H1 (cell line): ENCODE data around the gene STXBP2. TPM values are rescaled to one million over a fixed set of nuclear protein-coding genes. Genes with fewer than 3 reads are reported as not detected.

ENCODE experiments used
- CEBPB ChIP-seq: IDR thresholded peaks from 2 replicates; pipeline ENCODE4 v1.6.1; 2012; ENCODE audit warnings: low read depth, low read length
- CREB1 ChIP-seq: IDR thresholded peaks from 2 replicates; pipeline ENCODE4 v1.6.1; 2012; ENCODE audit warnings: inconsistent platforms
- CTBP2 ChIP-seq: IDR thresholded peaks from 2 replicates; pipeline ENCODE4 v1.7.0; 2011; ENCODE audit warnings: borderline replicate concordance, mild to moderate bottlenecking, moderate library complexity, mixed read lengths, low read length; ENCODE audit not compliant: insufficient read depth, insufficient read length
- KDM5A ChIP-seq: fragments of 200-600 bp; IDR thresholded peaks from 2 replicates; pipeline ENCODE4 v1.7.1; 2012; ENCODE audit warnings: mild to moderate bottlenecking, low read length, inconsistent platforms, mixed read lengths
- POU5F1 ChIP-seq: IDR thresholded peaks from 2 replicates; pipeline ENCODE4 v1.6.1; 2011; ENCODE audit warnings: low read depth, mild to moderate bottlenecking, low read length, moderate library complexity
- RAD21 ChIP-seq, 2 experiments: IDR thresholded peaks in 1 of 2; conservative IDR thresholded peaks in 1 of 2; 2 replicates each; pipeline ENCODE4 v1.6.1; 2011; ENCODE audit warnings: low read depth in 2 of 2, low read length in 2 of 2, improper control_type of control experiment in 1 of 2, inconsistent platforms in 1 of 2, mild to moderate bottlenecking in 1 of 2, moderate library complexity in 1 of 2
- RNF2 ChIP-seq: fragments of 200-900, 300-1000 bp; sonication (generic); IDR thresholded peaks from 2 replicates; pipeline ENCODE4 v1.7.1; 2016; ENCODE audit warnings: borderline replicate concordance, low read depth, mild to moderate bottlenecking, antibody characterized with exemption, low read length; ENCODE audit not compliant: poor library complexity, severe bottlenecking; ENCODE audit errors: missing control alignments
- SIN3A ChIP-seq, 2 experiments: IDR thresholded peaks in 1 of 2; conservative IDR thresholded peaks in 1 of 2; 2 replicates each; pipeline ENCODE4 v1.6.1; 2011 to 2012; ENCODE audit warnings: low read length in 2 of 2, improper control_type of control experiment in 1 of 2, low read depth in 1 of 2, mild to moderate bottlenecking in 1 of 2
- SP1 ChIP-seq: IDR thresholded peaks from 2 replicates; pipeline ENCODE4 v1.6.1; 2011; ENCODE audit warnings: low read depth, low read length
- SRF ChIP-seq: IDR thresholded peaks from 2 replicates; pipeline ENCODE4 v1.6.1; 2011; ENCODE audit warnings: mild to moderate bottlenecking, low read depth, low read length, moderate library complexity
- YY1 ChIP-seq: IDR thresholded peaks from 2 replicates; pipeline ENCODE4 v1.6.1; 2011; ENCODE audit warnings: low read depth, mild to moderate bottlenecking, low read length
- polyA plus RNA-seq, 7 experiments: library from polyadenylated mRNA; depleted of rRNA in 3 of 7; stranded (reverse) in 5 of 7; unstranded in 2 of 7; fragments of >200 nt in 5 of 7; fragments of 200-250 nt in 2 of 7; gene quantifications; 1 replicate in 5 of 7; 2 replicates in 1 of 7; 4 replicates in 1 of 7; pipeline versions ENCODE4 v1.2.1 to v1.2.3, GENCODE V29; 2011 to 2013; ENCODE audit warnings: missing spikeins in 2 of 7, mixed read lengths in 2 of 7
- total RNA-seq: library from RNA; stranded (reverse); fragmentation: NEBNext Ultra II Directional; extraction: Animal tissue kit (Norgen Biotek cat#: 25700); gene quantifications from 2 replicates; pipeline ENCODE4 v1.2.1, GENCODE V29; 2021
- TF ChIP-seq, protein P1 (sequence below): IDR thresholded peaks from 2 replicates; pipeline ENCODE4 v1.6.1; 2012; ENCODE audit warnings: inconsistent platforms
- TF ChIP-seq, protein P2 (sequence below): IDR thresholded peaks from 2 replicates; pipeline ENCODE4 v1.6.1; 2012; ENCODE audit warnings: inconsistent platforms

STXBP2 gene
- total and polyA plus RNA-seq, 2 of the 8 experiments (the other 6 are each of a cell fraction or from before 2014, with no cell fraction given) = 52.9 to 53.8 TPM

DNA sequence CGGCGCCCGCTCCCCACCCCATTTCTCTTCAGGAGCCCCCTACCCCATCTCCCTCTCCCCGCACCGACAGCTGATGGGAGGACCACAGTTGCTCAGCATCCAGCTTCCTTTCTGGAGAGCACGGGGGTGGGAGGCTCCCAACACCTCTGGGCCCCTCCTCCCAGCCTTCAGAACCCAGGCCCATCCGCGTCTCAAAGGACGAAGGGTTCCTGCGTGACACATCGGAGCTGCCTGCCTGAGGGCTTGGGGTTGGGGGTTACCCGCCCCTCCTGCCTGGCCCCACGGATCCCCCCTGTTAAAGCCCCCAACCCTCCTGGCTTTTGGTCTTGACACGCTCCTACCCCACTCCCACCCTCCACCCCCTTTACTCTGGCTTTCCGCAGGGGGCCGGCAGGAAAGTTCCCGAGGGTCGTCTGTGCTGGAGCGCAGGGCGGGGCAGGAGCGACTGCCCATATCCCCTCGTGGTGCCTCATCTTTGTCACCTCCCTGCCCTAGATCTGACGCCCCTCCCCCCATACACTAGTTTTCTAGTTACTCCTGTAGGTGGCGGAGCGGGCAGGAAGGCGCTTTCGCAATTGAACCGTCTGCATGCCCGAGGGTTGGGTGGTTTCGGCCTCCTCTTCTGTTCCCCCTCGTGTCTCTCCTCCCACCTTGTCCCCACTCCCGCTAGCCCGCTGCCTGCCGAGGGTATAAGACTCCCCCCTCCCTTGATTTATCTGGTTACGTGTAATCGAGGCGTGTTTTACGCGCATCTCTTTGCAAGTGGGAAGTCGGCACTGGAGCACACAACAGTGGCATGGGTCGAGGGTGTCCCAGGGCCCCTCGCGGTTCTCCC is 44.6 kb downstream of the STXBP2 start (continued):
- TF ChIP-seq CTBP2 = no peak
- TF ChIP-seq CREB1 = peak; percentile 54; the same call in 1 of the 2 replicates
- TF ChIP-seq YY1 = 0 out of 2 replicates have a peak, but pooled peaks have one; percentile 16
- no peak for TF ChIP-seq POU5F1
- peak; percentile 53 to 68 for TF ChIP-seq RAD21 (IDR thresholded peaks at IDR 0.05 in 1 of 2, conservative IDR thresholded peaks at IDR 0.05 in 1 of 2; ENCODE audit: low read depth in 2 of 2, low read length in 2 of 2)
- TF ChIP-seq CEBPB = peak; percentile 95
- no peak for TF ChIP-seq RNF2
- TF ChIP-seq SIN3A (conservative IDR thresholded peaks at IDR 0.05 in 1 of 2, IDR thresholded peaks at IDR 0.05 in 1 of 2; ENCODE audit: low read depth in 1 of 2, low read length in 2 of 2) = peak in 1 of 2 experiments; percentile 79; a peak in 2 of 4 replicates
- TF ChIP-seq, protein P1, sequence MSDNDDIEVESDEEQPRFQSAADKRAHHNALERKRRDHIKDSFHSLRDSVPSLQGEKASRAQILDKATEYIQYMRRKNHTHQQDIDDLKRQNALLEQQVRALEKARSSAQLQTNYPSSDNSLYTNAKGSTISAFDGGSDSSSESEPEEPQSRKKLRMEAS = peak; percentile 76
- 0 out of 2 replicates have a peak, but pooled peaks have one; percentile 40 for TF ChIP-seq SP1
- TF ChIP-seq SRF = no peak
- TF ChIP-seq, protein P2, sequence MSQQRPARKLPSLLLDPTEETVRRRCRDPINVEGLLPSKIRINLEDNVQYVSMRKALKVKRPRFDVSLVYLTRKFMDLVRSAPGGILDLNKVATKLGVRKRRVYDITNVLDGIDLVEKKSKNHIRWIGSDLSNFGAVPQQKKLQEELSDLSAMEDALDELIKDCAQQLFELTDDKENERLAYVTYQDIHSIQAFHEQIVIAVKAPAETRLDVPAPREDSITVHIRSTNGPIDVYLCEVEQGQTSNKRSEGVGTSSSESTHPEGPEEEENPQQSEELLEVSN = peak; percentile 47; the same call in 1 of the 2 replicates
- no peak for TF ChIP-seq KDM5A
- TF ChIP-seq, all 59 proteins: peak for 12
